Measurements from ENCODE around the gene SETD4.
"Not testable (repeated sequence)": the region's sequence is repeated elsewhere in the genome, so short reads cannot be mapped to it uniquely, and the experiment has no call there.

The SETD4 gene

DNA sequence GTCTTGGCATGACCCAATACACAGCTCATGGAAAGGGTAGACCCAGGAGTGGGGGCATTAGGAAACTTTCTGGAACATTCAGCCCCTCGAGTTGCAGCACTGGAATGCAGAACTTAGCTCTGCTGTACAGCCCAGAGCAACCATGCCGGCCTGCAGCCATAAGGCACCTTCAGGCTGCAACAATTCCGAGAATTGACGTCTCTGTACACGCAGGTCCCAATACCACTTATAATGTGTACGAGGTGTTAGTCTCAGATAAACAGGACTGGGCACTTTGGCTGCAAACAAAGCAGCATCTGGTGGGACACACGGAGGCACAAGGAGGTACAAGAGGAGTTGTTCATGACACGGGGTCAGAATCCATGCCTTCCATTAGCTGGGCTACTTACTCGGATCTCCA is 17.4 kb upstream of the SETD4 start:
- no peak for DNase-seq

GRCh38 chr21:36076878-36077655 is 16.7 kb upstream of the SETD4 start:
- no peak for DNase-seq

- DNase-seq: no peak
Measured at GRCh38 chr21:36075953-36076352, 15.6 kb upstream of the SETD4 start.

DNA sequence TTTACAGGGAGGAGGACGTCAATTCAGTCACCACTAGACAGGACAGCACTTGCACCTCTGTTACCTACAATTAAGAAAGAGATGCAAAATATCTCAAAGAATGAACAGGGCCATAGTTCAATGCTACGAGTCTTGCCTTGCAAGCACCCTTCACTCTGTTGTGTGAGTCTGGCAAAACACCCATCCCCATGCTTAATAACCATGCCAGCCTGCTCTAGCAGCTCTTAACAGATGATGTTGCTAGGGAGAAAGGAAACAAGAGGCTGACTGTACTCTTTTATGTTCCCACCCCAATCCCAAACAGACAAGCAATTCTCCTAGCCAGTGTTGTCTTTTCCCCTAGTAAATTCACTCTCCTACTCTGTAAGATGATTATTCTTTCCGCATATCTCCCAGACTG is 14.8 kb upstream of the SETD4 start:
- DNase-seq: no peak

- not testable (repeated sequence) for DNase-seq
Measured at GRCh38 chr21:36073911-36074310, 13.6 kb upstream of the SETD4 start.

GRCh38 chr21:36073181-36073580 is 12.9 kb upstream of the SETD4 start:
- no peak for DNase-seq

DNA sequence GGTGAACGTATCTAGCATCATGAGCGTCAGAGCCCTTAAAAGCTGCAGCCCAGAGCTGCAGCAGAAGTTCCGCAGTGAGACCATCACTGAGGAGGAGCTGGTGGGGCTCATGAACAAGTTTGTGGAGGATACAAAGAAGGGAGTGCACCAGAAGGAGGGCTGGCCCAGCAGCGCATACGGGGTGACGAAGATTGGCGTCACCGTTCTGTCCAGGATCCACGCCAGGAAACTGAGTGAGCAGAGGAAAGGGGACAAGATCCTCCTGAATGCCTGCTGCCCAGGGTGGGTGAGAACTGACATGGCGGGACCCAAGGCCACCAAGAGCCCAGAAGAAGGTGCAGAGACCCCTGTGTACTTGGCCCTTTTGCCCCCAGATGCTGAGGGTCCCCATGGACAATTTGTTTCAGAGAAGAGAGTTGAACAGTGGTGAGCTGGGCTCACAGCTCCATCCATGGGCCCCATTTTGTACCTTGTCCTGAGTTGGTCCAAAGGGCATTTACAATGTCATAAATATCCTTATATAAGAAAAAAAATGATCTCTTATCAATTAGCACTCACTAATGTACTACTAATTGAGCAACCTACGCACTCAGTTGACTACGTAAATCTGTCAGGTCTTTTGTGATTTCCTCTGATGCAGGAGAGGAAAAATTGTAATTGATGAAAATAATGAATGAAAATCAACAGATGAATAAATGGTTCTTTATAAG is 12.3 kb upstream of the SETD4 start:
- DNase-seq: no peak

GRCh38 chr21:36070999-36071398 is 10.7 kb upstream of the SETD4 start:
- no peak for DNase-seq

- peak; percentile 93 for DNase-seq
Measured at GRCh38 chr21:36069713-36070583, 9.6 kb upstream of the SETD4 start, which contains the start of gene CBR1. Gene CBR1, plus strand, starts transcription at chr21:36070024. Its CDS starts 92 bp downstream, at chr21:36070116.

- DNase-seq: no peak
Measured at GRCh38 chr21:36068748-36069398, 8.5 kb upstream of the SETD4 start.

GRCh38 chr21:36065497-36066036 is 5.2 kb upstream of the SETD4 start:
- DNase-seq: peak; percentile 64

DNA sequence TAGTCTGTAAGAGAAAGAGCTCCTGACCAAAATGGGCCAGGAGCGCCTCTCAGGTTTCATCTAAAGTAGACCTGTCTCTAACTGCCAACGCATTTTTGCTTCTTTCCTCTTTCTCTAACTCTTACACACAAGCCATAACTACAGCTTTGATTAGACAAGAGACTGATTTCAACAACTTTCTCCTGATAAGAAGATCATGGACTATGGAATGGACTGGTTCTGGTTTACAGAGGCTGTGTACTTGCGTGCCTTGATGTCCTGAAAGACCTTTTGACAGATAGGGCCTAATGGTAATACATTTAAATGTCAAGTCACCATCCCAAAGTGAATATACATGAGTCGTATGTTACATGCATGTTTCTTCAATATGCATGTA is 3.7 kb upstream of the SETD4 start:
- no peak for DNase-seq

DNA sequence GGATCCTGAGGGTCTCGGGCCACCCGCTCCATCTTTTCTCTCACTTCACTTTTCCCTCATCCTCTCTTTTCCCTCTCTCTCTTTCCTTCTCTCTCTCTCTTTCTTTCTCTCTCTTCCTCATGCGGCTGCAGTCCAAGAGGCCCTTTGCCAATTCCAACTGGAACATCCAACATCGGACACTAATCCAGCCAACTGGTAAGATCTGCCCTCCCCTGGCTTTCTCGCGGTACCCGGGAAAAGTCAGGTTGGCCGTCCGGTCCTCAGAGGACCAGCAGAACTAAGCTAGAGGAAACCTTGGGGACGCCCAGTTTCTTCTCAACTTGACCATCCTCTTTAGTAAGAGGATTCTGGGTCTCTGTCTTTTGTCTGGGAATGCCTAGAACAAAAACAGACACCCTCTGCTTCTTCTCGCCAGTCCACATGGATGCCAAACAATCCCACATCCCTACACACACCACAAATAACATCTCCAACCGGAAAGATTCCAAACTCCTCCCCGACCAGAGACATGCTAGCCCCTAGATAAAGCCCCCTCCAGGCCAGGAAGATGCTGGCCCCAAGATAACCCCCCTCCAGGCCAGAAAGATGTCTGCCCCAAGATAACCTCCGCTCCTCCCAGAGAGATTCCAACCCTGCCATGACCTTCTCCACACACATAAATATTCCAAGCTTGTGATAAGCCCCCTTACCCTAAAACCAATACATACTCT is 3.2 kb upstream of the SETD4 start:
- no peak for DNase-seq

DNA sequence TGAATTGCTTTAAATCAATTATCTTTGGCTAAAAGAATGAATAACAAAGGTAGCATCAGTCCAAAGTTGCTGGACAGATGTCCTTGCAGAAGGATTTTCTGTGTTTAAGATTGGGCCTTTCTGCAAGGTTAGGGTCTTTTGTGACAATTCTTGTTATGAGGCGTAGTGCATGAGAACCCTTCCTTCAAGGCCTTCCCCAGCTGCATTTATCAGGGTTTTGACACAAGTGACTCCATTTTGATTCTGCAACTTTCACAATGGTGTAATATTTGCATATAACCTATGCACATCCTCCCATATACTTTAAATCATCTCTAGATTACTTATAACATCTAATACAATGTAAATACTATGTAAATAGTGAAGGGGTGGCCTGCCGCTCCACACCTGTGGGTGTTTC is 1.1 kb upstream of the SETD4 start:
- no peak for DNase-seq

GRCh38 chr21:36059823-36060158 is 535 bp downstream of the SETD4 start:
- DNase-seq: no peak

GRCh38 chr21:36055551-36055950 is 4.8 kb downstream of the SETD4 start:
- no peak for DNase-seq

GRCh38 chr21:36053715-36054062 is 6.6 kb downstream of the SETD4 start:
- no peak for DNase-seq

GRCh38 chr21:36052860-36053714 is 7.2 kb downstream of the SETD4 start:
- no peak for DNase-seq

DNA sequence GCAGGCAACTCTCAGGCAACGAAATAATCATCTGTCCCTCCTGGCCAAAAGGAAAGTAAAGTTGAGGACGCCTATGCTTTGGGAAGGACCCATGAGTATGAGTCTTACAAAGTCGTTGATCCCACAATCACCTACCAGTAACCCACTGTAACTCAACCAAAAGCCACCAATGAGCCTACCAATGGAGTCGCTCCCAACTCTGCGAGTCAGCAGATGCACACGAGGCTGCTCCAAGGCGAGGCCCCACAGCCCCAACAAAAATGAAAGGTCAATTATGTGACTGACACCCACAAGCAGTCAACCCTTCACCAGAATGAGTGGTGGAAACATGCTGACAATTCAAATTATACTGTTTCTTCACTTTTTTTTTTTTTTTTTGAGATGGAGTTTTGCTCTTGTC is 12.0 kb downstream of the SETD4 start:
- DNase-seq: no peak

GRCh38 chr21:36047139-36047538 is 13.2 kb downstream of the SETD4 start:
- DNase-seq: no peak

DNA sequence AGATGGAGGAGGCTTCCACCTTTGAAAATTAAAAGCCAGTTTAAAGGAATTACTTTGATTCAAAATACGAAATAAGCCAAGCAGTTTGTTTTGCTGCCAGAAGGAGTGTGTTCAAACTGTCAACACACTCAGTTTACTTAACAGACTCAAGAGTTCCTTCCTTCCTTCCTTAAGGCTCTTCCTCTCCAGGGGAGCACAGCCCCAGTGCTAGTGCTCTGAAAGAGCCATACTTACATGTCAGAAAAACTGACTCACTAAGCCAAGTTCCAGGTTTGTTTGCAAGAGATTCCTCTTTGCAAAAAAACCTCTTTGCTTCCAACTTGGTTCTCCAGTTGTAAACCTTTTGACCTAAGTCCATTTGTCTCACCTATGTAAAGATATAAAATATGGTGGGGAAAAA is 14.3 kb downstream of the SETD4 start:
- DNase-seq: no peak

All from fibroblast of skin of back (primary cell).